OCI-LY3 (cell line): ENCODE data around the gene GLYR1.

ENCODE experiments used
- CTCF ChIP-seq: fragments of 200-600, 300-600 bp; sonication (generic); IDR thresholded peaks from 2 replicates; pipeline ENCODE4 v1.5.1; 2014; ENCODE audit warnings: antibody characterized with exemption, low read length, low read depth
- EZH2phosphoT487 ChIP-seq: fragments of 200-600 bp; shearing (Covaris generic); IDR thresholded peaks from 2 replicates; pipeline ENCODE4 v1.6.1; 2018; ENCODE audit warnings: antibody characterized with exemption, mixed run types, low read depth

GRCh38 chr16:4879049-4879448, 32.0 kb upstream of the GLYR1 start:
- no peak for TF ChIP-seq CTCF
- no peak for TF ChIP-seq EZH2phosphoT487
